ENCODE results near the gene PTPRG. TPM values are rescaled to one million over a fixed set of nuclear protein-coding genes. Genes with fewer than 3 reads are reported as not detected.

Gene PTPRG
- total RNA-seq, 1 experiment from 2014 or later = 0.73 TPM

GRCh38 chr3:61812085-61812484 is 250.7 kb downstream of the PTPRG start:
- Histone ChIP-seq H3K4me1 (ENCODE audit: insufficient read depth, low read length) (no peaks in the 10 kb centered on the region), H3K79me2 (ENCODE audit: low read length) (no peaks in the 10 kb centered on the region), H3K4me3 (ENCODE audit: low read length) (no peak overlapping the region), H3K9me2 (replicated peaks; ENCODE audit: low read length) (no peaks in the 10 kb centered on the region), H3K9me3 (ENCODE audit: low read length) (no peaks in the 10 kb centered on the region), H3F3A (ENCODE audit: low read length, unreplicated experiment) (no peaks in the 10 kb centered on the region), H3K27ac (ENCODE audit: low read length) (no peak overlapping the region), H3K9ac (ENCODE audit: low read length) (no peak overlapping the region), H3K36me3 (ENCODE audit: low read depth, low read length) (no peaks in the 10 kb centered on the region), H3K4me2 (ENCODE audit: low read length) (no peak overlapping the region), H2AFZ (ENCODE audit: low read length) (no peak overlapping the region), H3K27me3 (ENCODE audit: low read length) (no peaks in the 10 kb centered on the region), H4K20me1 (ENCODE audit: low read length) (no peaks in the 10 kb centered on the region)
- no TSS peak for BruUV-seq (replicated peaks)
- no peak for TF ChIP-seq EZH2 (IDR thresholded peaks at IDR 0.05; ENCODE audit: low read length, unreplicated experiment)
- no peak for TF ChIP-seq EZH2phosphoT487 (IDR thresholded peaks at IDR 0.05; ENCODE audit: borderline replicate concordance, low read length)
- no peak for TF ChIP-seq CTCF (conservative IDR thresholded peaks at IDR 0.05; ENCODE audit: low read depth, low read length)
- ATAC-seq = no peak
- intact Hi-C loops (cut with micrococcal nuclease) = no loop called here
- POLR2A ChIA-PET (ENCODE audit: unreplicated experiment) = no interaction called here
- CTCF ChIA-PET = no interaction called here
- no peak for DNase-seq

DNA sequence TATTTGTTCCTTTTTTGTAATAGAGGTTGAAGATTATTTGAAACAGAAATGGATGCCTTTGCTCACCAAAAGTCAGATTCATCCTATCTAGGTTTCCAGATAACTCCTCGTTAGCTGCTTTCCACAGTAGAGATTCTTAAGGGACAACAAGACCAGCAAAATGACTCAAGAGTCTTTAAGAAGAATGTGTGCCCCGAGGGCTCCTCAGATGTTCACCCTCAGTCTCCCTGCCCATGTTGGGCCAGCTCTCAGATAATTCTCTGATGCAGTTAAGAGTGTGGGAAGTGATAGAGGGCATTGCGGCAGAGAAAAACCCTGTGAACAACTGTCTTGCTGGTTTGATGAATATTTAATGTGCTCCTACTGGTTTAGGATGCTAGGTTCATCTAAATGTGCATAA is 251.1 kb downstream of the PTPRG start:
- CTCF ChIA-PET = no interaction called here
- no peaks in the 10 kb centered on the region for H3K4me1 ChIP-seq (ENCODE audit: insufficient read depth, low read length)

GRCh38 chr3:61813636-61814035 is 252.3 kb downstream of the PTPRG start:
- H3K9ac ChIP-seq (ENCODE audit: low read length) = no peak overlapping the region
- H4K20me1 ChIP-seq (ENCODE audit: low read length) = no peaks in the 10 kb centered on the region
- no TSS peak for BruUV-seq (replicated peaks)
- intact Hi-C loops (cut with micrococcal nuclease) = no loop called here
- H3K36me3 ChIP-seq (ENCODE audit: low read depth, low read length) = no peaks in the 10 kb centered on the region
- no peaks in the 10 kb centered on the region for H3K79me2 ChIP-seq (ENCODE audit: low read length)
- H3K4me2 ChIP-seq (ENCODE audit: low read length) = no peak overlapping the region
- no peak overlapping the region for H3K4me3 ChIP-seq (ENCODE audit: low read length)
- H3K27me3 ChIP-seq (ENCODE audit: low read length) = no peaks in the 10 kb centered on the region
- ChIA-PET POLR2A (ENCODE audit: unreplicated experiment) (no interaction called here), CTCF (no interaction called here)
- no peak overlapping the region for H3K27ac ChIP-seq (ENCODE audit: low read length)
- no peaks in the 10 kb centered on the region for H3K9me2 ChIP-seq (replicated peaks; ENCODE audit: low read length)
- H2AFZ ChIP-seq (ENCODE audit: low read length) = no peak overlapping the region
- ATAC-seq (no peak), DNase-seq (no peak)
- TF ChIP-seq EZH2 (IDR thresholded peaks at IDR 0.05; ENCODE audit: low read length, unreplicated experiment) (no peak), EZH2phosphoT487 (IDR thresholded peaks at IDR 0.05; ENCODE audit: borderline replicate concordance, low read length) (no peak), CTCF (conservative IDR thresholded peaks at IDR 0.05; ENCODE audit: low read depth, low read length) (no peak)
- H3F3A ChIP-seq (ENCODE audit: low read length, unreplicated experiment) = no peaks in the 10 kb centered on the region
- no peaks in the 10 kb centered on the region for H3K4me1 ChIP-seq (ENCODE audit: insufficient read depth, low read length)
- peaks cover 5% of the 10 kb centered on the region; the same call in 1 of the 2 replicates for H3K9me3 ChIP-seq (ENCODE audit: low read length)

More for the DNA sequence above, 251.1 kb downstream of the PTPRG start:
- no peaks in the 10 kb centered on the region for H3K27me3 ChIP-seq (ENCODE audit: low read length)
- BruUV-seq (replicated peaks) = no TSS peak
- ATAC-seq (no peak), DNase-seq (no peak)
- no peaks in the 10 kb centered on the region for H3F3A ChIP-seq (ENCODE audit: low read length, unreplicated experiment)
- H4K20me1 ChIP-seq (ENCODE audit: low read length) = no peaks in the 10 kb centered on the region
- H2AFZ ChIP-seq (ENCODE audit: low read length) = no peak overlapping the region
- no peaks in the 10 kb centered on the region for H3K9me2 ChIP-seq (replicated peaks; ENCODE audit: low read length)
- no peak overlapping the region for H3K9ac ChIP-seq (ENCODE audit: low read length)
- no peaks in the 10 kb centered on the region for H3K79me2 ChIP-seq (ENCODE audit: low read length)
- POLR2A ChIA-PET (ENCODE audit: unreplicated experiment) = no interaction called here
- TF ChIP-seq EZH2 (IDR thresholded peaks at IDR 0.05; ENCODE audit: low read length, unreplicated experiment) = no peak
- TF ChIP-seq CTCF (conservative IDR thresholded peaks at IDR 0.05; ENCODE audit: low read depth, low read length) = no peak
- TF ChIP-seq EZH2phosphoT487 (IDR thresholded peaks at IDR 0.05; ENCODE audit: borderline replicate concordance, low read length) = no peak
- no peaks in the 10 kb centered on the region for H3K9me3 ChIP-seq (ENCODE audit: low read length)
- H3K4me2 ChIP-seq (ENCODE audit: low read length) = no peak overlapping the region
- H3K36me3 ChIP-seq (ENCODE audit: low read depth, low read length) = no peaks in the 10 kb centered on the region
- intact Hi-C loops (cut with micrococcal nuclease) = no loop called here
- H3K4me3 ChIP-seq (ENCODE audit: low read length) = no peak overlapping the region
- no peak overlapping the region for H3K27ac ChIP-seq (ENCODE audit: low read length)

All from PC-3 (cell line).